Ishikawa (cell line): ENCODE measurements around the gene LECT2.

Source experiments
- CEBPB ChIP-seq: IDR thresholded peaks from 2 replicates; pipeline ENCODE4 v1.6.1; 2012
- CREB1 ChIP-seq: IDR thresholded peaks from 2 replicates; pipeline ENCODE4 v1.6.1; 2012; ENCODE audit warnings: low read depth
- EGR1 ChIP-seq: IDR thresholded peaks from 2 replicates; pipeline ENCODE4 v1.6.1; 2012
- EP300 ChIP-seq: IDR thresholded peaks from 2 replicates; pipeline ENCODE4 v1.6.1; 2012; ENCODE audit warnings: borderline replicate concordance
- MAX ChIP-seq: IDR thresholded peaks from 2 replicates; pipeline ENCODE4 v1.6.1; 2012
- NFIC ChIP-seq: IDR thresholded peaks from 2 replicates; pipeline ENCODE4 v1.6.1; 2012
- RAD21 ChIP-seq: IDR thresholded peaks from 2 replicates; pipeline ENCODE4 v1.6.1; 2012; ENCODE audit warnings: low read depth
- REST ChIP-seq: IDR thresholded peaks from 2 replicates; pipeline ENCODE4 v1.6.1; 2012; ENCODE audit warnings: low read depth, mild to moderate bottlenecking
- TAF1 ChIP-seq: IDR thresholded peaks from 2 replicates; pipeline ENCODE4 v1.6.1; 2012; ENCODE audit warnings: low read depth, mild to moderate bottlenecking
- TCF12 ChIP-seq: IDR thresholded peaks from 2 replicates; pipeline ENCODE4 v1.6.1; 2012; ENCODE audit warnings: low read depth
- TEAD4 ChIP-seq: IDR thresholded peaks from 2 replicates; pipeline ENCODE4 v1.6.1; 2012
- YY1 ChIP-seq: IDR thresholded peaks from 2 replicates; pipeline ENCODE4 v1.6.1; 2012; ENCODE audit warnings: low read depth
- ZBTB7A ChIP-seq: IDR thresholded peaks from 2 replicates; pipeline ENCODE4 v1.6.1; 2012; ENCODE audit warnings: low read depth

- TF ChIP-seq RAD21 (no peak), TCF12 (no peak), ZBTB7A (no peak), CREB1 (no peak), TEAD4 (no peak), REST (no peak), TAF1 (no peak), EGR1 (no peak), NFIC (no peak), EP300 (no peak), YY1 (no peak), CEBPB (no peak), MAX (no peak)
These were observed 11.4 kb upstream of the LECT2 start for GRCh38 chr5:135966165-135966564.
